Rectal smooth muscle tissue (tissue), 1 donor: ENCODE results near the gene RHBDL1.
A peak's percentile ranks its signal among the peaks of the same experiment; 100 is the strongest.

Experiments used
- H3K27ac ChIP-seq: one replicate; pipeline ENCODE4 v1.7.0; 2013; ENCODE audit warnings: low read depth, low read length, inconsistent platforms
- H3K27me3 ChIP-seq: one replicate; pipeline ENCODE4 v1.7.0; 2013; ENCODE audit warnings: low read length; ENCODE audit not compliant: control insufficient read depth, insufficient read depth
- H3K36me3 ChIP-seq: one replicate; pipeline ENCODE4 v1.7.0; 2013; ENCODE audit warnings: low read length; ENCODE audit not compliant: control insufficient read depth, insufficient read depth
- H3K4me1 ChIP-seq: one replicate; pipeline ENCODE4 v1.7.0; 2013; ENCODE audit warnings: low read length; ENCODE audit not compliant: control insufficient read depth, insufficient read depth
- H3K4me3 ChIP-seq: one replicate; pipeline ENCODE4 v1.7.0; 2013; ENCODE audit warnings: low read length
- H3K9ac ChIP-seq: one replicate; pipeline ENCODE4 v1.7.0; 2013; ENCODE audit warnings: low read length

RHBDL1 gene

GRCh38 chr16:693364-693763 lies 17.9 kb downstream of the RHBDL1 start:
- H3K4me1 ChIP-seq: peaks cover 5% of the 10 kb centered on the region
- H3K36me3 ChIP-seq: no peaks in the 10 kb centered on the region
- peaks cover 12% of the 10 kb centered on the region for H3K27me3 ChIP-seq
- no peak overlapping the region for H3K9ac ChIP-seq
- H3K4me3 ChIP-seq: no peak overlapping the region
- no peak overlapping the region for H3K27ac ChIP-seq

GRCh38 chr16:693766-694165 lies 18.3 kb downstream of the RHBDL1 start:
- Histone ChIP-seq H3K27ac (no peak overlapping the region), H3K9ac (no peak overlapping the region), H3K36me3 (no peaks in the 10 kb centered on the region), H3K4me3 (no peak overlapping the region), H3K4me1 (peaks cover 5% of the 10 kb centered on the region), H3K27me3 (peaks cover 12% of the 10 kb centered on the region)

- Histone ChIP-seq H3K4me3 (no peak overlapping the region), H3K4me1 (peaks cover 5% of the 10 kb centered on the region), H3K27ac (no peak overlapping the region), H3K27me3 (peaks cover 14% of the 10 kb centered on the region), H3K36me3 (no peaks in the 10 kb centered on the region), H3K9ac (no peak overlapping the region)
Observed at GRCh38 chr16:694187-694862, 18.9 kb downstream of the RHBDL1 start.

- H3K27ac ChIP-seq: no peak overlapping the region
- H3K4me1 ChIP-seq: no peaks in the 10 kb centered on the region
- H3K4me3 ChIP-seq: peak overlapping the region; percentile 33
- peaks cover 15% of the 10 kb centered on the region for H3K27me3 ChIP-seq
- no peak overlapping the region for H3K9ac ChIP-seq
- H3K36me3 ChIP-seq: no peaks in the 10 kb centered on the region
Observed at GRCh38 chr16:694863-695354, 19.4 kb downstream of the RHBDL1 start.

GRCh38 chr16:695355-696089 lies 20.1 kb downstream of the RHBDL1 start:
- H3K36me3 ChIP-seq: no peaks in the 10 kb centered on the region
- no peak overlapping the region for H3K27ac ChIP-seq
- H3K27me3 ChIP-seq: peaks cover 22% of the 10 kb centered on the region
- no peak overlapping the region for H3K9ac ChIP-seq
- peak overlapping the region; percentile 51 for H3K4me3 ChIP-seq
- no peaks in the 10 kb centered on the region for H3K4me1 ChIP-seq

- H3K36me3 ChIP-seq: no peaks in the 10 kb centered on the region
- H3K27me3 ChIP-seq: peaks cover 47% of the 10 kb centered on the region
- no peak overlapping the region for H3K9ac ChIP-seq
- no peak overlapping the region for H3K4me3 ChIP-seq
- no peaks in the 10 kb centered on the region for H3K4me1 ChIP-seq
- H3K27ac ChIP-seq: no peak overlapping the region
Observed at GRCh38 chr16:698911-699671, 23.6 kb downstream of the RHBDL1 start.

- no peaks in the 10 kb centered on the region for H3K4me1 ChIP-seq
- H3K4me3 ChIP-seq: no peak overlapping the region
- H3K27me3 ChIP-seq: peaks cover 48% of the 10 kb centered on the region
- H3K36me3 ChIP-seq: no peaks in the 10 kb centered on the region
- no peak overlapping the region for H3K27ac ChIP-seq
- H3K9ac ChIP-seq: no peak overlapping the region
Observed at GRCh38 chr16:700684-701584, 25.5 kb downstream of the RHBDL1 start.

GRCh38 chr16:702341-702740 lies 26.9 kb downstream of the RHBDL1 start:
- Histone ChIP-seq H3K27ac (no peak overlapping the region), H3K9ac (no peak overlapping the region), H3K27me3 (peaks cover 58% of the 10 kb centered on the region), H3K4me3 (no peak overlapping the region), H3K36me3 (no peaks in the 10 kb centered on the region), H3K4me1 (no peaks in the 10 kb centered on the region)

- Histone ChIP-seq H3K27me3 (peaks cover 66% of the 10 kb centered on the region), H3K4me1 (no peaks in the 10 kb centered on the region), H3K4me3 (no peak overlapping the region), H3K27ac (no peak overlapping the region), H3K36me3 (no peaks in the 10 kb centered on the region), H3K9ac (no peak overlapping the region)
Observed at GRCh38 chr16:703406-703805, 27.9 kb downstream of the RHBDL1 start.

GRCh38 chr16:704047-704446 lies 28.6 kb downstream of the RHBDL1 start:
- Histone ChIP-seq H3K27ac (no peak overlapping the region), H3K4me1 (no peaks in the 10 kb centered on the region), H3K27me3 (peaks cover 69% of the 10 kb centered on the region), H3K36me3 (no peaks in the 10 kb centered on the region), H3K4me3 (no peak overlapping the region), H3K9ac (no peak overlapping the region)

GRCh38 chr16:704552-705380 lies 29.3 kb downstream of the RHBDL1 start:
- peaks cover 68% of the 10 kb centered on the region for H3K27me3 ChIP-seq
- H3K9ac ChIP-seq: no peak overlapping the region
- no peaks in the 10 kb centered on the region for H3K4me1 ChIP-seq
- no peak overlapping the region for H3K4me3 ChIP-seq
- H3K27ac ChIP-seq: no peak overlapping the region
- H3K36me3 ChIP-seq: no peaks in the 10 kb centered on the region
